ENCODE data around the gene BANP.
"Not testable (repeated sequence)": the region's sequence is repeated elsewhere in the genome, so short reads cannot be mapped to it uniquely, and the experiment has no call there.

The BANP gene

GRCh38 chr16:88014252-88014781 lies 63.1 kb downstream of the BANP start:
- Histone ChIP-seq H3K9me3 (ENCODE audit: severe bottlenecking) (no peaks in the 10 kb centered on the region), H3K4me1 (ENCODE audit: insufficient read depth, poor library complexity, severe bottlenecking) (no peaks in the 10 kb centered on the region), H3K36me3 (ENCODE audit: low read depth) (no peaks in the 10 kb centered on the region), H3K27me3 (ENCODE audit: insufficient read depth, poor library complexity, severe bottlenecking) (no peaks in the 10 kb centered on the region), H3K4me3 (ENCODE audit: severe bottlenecking) (no peak overlapping the region), H3K27ac (ENCODE audit: poor library complexity, severe bottlenecking) (no peak overlapping the region)
- no peak for ATAC-seq (ENCODE audit: low read depth)
- DNase-seq (ENCODE audit: low spot score), result no peak
- TF ChIP-seq CTCF (IDR thresholded peaks at IDR 0.05; ENCODE audit: poor library complexity, severe bottlenecking), result no peak

GRCh38 chr16:88014954-88015805 lies 63.9 kb downstream of the BANP start:
- H3K27ac ChIP-seq (ENCODE audit: poor library complexity, severe bottlenecking), result no peak overlapping the region
- no peaks in the 10 kb centered on the region for H3K9me3 ChIP-seq (ENCODE audit: severe bottlenecking)
- no peak overlapping the region for H3K4me3 ChIP-seq (ENCODE audit: severe bottlenecking)
- peak; percentile 59 for DNase-seq (ENCODE audit: low spot score)
- no peak for ATAC-seq (ENCODE audit: low read depth)
- no peaks in the 10 kb centered on the region for H3K4me1 ChIP-seq (ENCODE audit: insufficient read depth, poor library complexity, severe bottlenecking)
- H3K36me3 ChIP-seq (ENCODE audit: low read depth), result no peaks in the 10 kb centered on the region
- no peaks in the 10 kb centered on the region for H3K27me3 ChIP-seq (ENCODE audit: insufficient read depth, poor library complexity, severe bottlenecking)
- no peak for TF ChIP-seq CTCF (IDR thresholded peaks at IDR 0.05; ENCODE audit: poor library complexity, severe bottlenecking)

GRCh38 chr16:88015806-88016140 lies 64.5 kb downstream of the BANP start:
- Histone ChIP-seq H3K27ac (ENCODE audit: poor library complexity, severe bottlenecking) (no peak overlapping the region), H3K9me3 (ENCODE audit: severe bottlenecking) (no peaks in the 10 kb centered on the region), H3K27me3 (ENCODE audit: insufficient read depth, poor library complexity, severe bottlenecking) (no peaks in the 10 kb centered on the region), H3K4me1 (ENCODE audit: insufficient read depth, poor library complexity, severe bottlenecking) (no peaks in the 10 kb centered on the region), H3K4me3 (ENCODE audit: severe bottlenecking) (no peak overlapping the region), H3K36me3 (ENCODE audit: low read depth) (no peaks in the 10 kb centered on the region)
- TF ChIP-seq CTCF (IDR thresholded peaks at IDR 0.05; ENCODE audit: poor library complexity, severe bottlenecking), result no peak
- ATAC-seq (ENCODE audit: low read depth) (no peak), DNase-seq (ENCODE audit: low spot score) (no peak)

GRCh38 chr16:88016386-88016785 lies 65.2 kb downstream of the BANP start:
- not testable (repeated sequence) for H3K27me3 ChIP-seq (ENCODE audit: insufficient read depth, poor library complexity, severe bottlenecking); H3K9me3 ChIP-seq (ENCODE audit: severe bottlenecking); H3K36me3 ChIP-seq (ENCODE audit: low read depth); H3K27ac ChIP-seq (ENCODE audit: poor library complexity, severe bottlenecking); DNase-seq (ENCODE audit: low spot score); H3K4me3 ChIP-seq (ENCODE audit: severe bottlenecking); H3K4me1 ChIP-seq (ENCODE audit: insufficient read depth, poor library complexity, severe bottlenecking); ATAC-seq (ENCODE audit: low read depth)

- ATAC-seq (ENCODE audit: low read depth) (no peak), DNase-seq (ENCODE audit: low spot score) (no peak)
- H3K27me3 ChIP-seq (ENCODE audit: insufficient read depth, poor library complexity, severe bottlenecking), result no peaks in the 10 kb centered on the region
- no peak overlapping the region for H3K4me3 ChIP-seq (ENCODE audit: severe bottlenecking)
- no peaks in the 10 kb centered on the region for H3K36me3 ChIP-seq (ENCODE audit: low read depth)
- no peaks in the 10 kb centered on the region for H3K4me1 ChIP-seq (ENCODE audit: insufficient read depth, poor library complexity, severe bottlenecking)
- H3K27ac ChIP-seq (ENCODE audit: poor library complexity, severe bottlenecking), result no peak overlapping the region
- no peaks in the 10 kb centered on the region for H3K9me3 ChIP-seq (ENCODE audit: severe bottlenecking)
- no peak for TF ChIP-seq CTCF (IDR thresholded peaks at IDR 0.05; ENCODE audit: poor library complexity, severe bottlenecking)
Observed at GRCh38 chr16:88016964-88017363, 65.7 kb downstream of the BANP start.

Measured in RWPE2 (cell line).